ENCODE data around the gene MYEF2.
A peak's percentile ranks its signal among the peaks of the same experiment; 100 is the strongest.

The MYEF2 gene

GRCh38 chr15:48177766-48178647, at the start of gene MYEF2:
Gene MYEF2 (minus strand): TSS chr15:48178295. CDS start chr15:48178237, 58 bp downstream.
- peak; percentile 78 for DNase-seq

GRCh38 chr15:48225771-48226170, 47.7 kb upstream of the MYEF2 start:
- no peak for DNase-seq

- DNase-seq = no peak
These were observed 44.5 kb upstream of the MYEF2 start for GRCh38 chr15:48222627-48223026.

- no peak for DNase-seq
These were observed 43.8 kb upstream of the MYEF2 start for GRCh38 chr15:48221885-48222284.

- DNase-seq = no peak
These were observed 43.2 kb upstream of the MYEF2 start for GRCh38 chr15:48221261-48221660.

GRCh38 chr15:48205981-48206380, 27.9 kb upstream of the MYEF2 start, which contains the start of gene SLC12A1:
Gene SLC12A1 (plus strand): TSS chr15:48206302. CDS start chr15:48207720, 1,418 bp downstream.
- DNase-seq = no peak

- DNase-seq = no peak
These were observed 24.0 kb upstream of the MYEF2 start for GRCh38 chr15:48202068-48202467.

- no peak for DNase-seq
These were observed 13.6 kb upstream of the MYEF2 start, which contains the start of gene CTXN2 for GRCh38 chr15:48191574-48192225. Gene CTXN2 (plus strand): TSS chr15:48191665. CDS start chr15:48201301, 9,636 bp downstream.

GRCh38 chr15:48190932-48191573, 13.0 kb upstream of the MYEF2 start:
- DNase-seq = peak; percentile 28

- DNase-seq = no peak
These were observed 8.2 kb upstream of the MYEF2 start for GRCh38 chr15:48186271-48186670.

- DNase-seq = no peak
These were observed 7.4 kb upstream of the MYEF2 start for GRCh38 chr15:48185529-48185928.

- DNase-seq = no peak
These were observed 4.7 kb upstream of the MYEF2 start for GRCh38 chr15:48182749-48183148.

GRCh38 chr15:48178648-48178931, 495 bp upstream of the MYEF2 start:
- no peak for DNase-seq

GRCh38 chr15:48177383-48177765, 721 bp downstream of the MYEF2 start:
- DNase-seq = peak; percentile 50

GRCh38 chr15:48176957-48177356, 1.1 kb downstream of the MYEF2 start:
- DNase-seq = no peak

- no peak for DNase-seq
These were observed 2.0 kb downstream of the MYEF2 start for GRCh38 chr15:48176112-48176511.

- DNase-seq = no peak
These were observed 3.0 kb downstream of the MYEF2 start for GRCh38 chr15:48175126-48175525.

- no peak for DNase-seq
These were observed 7.1 kb downstream of the MYEF2 start for GRCh38 chr15:48170981-48171380.

- no peak for DNase-seq
These were observed 9.5 kb downstream of the MYEF2 start for GRCh38 chr15:48168616-48169015.

GRCh38 chr15:48153526-48153925, 24.6 kb downstream of the MYEF2 start:
- no peak for DNase-seq

- no peak for DNase-seq
These were observed 28.2 kb downstream of the MYEF2 start for GRCh38 chr15:48149858-48150257.

- DNase-seq = no peak
These were observed 30.7 kb downstream of the MYEF2 start for GRCh38 chr15:48147358-48147757.

- no peak for DNase-seq
These were observed 32.2 kb downstream of the MYEF2 start for GRCh38 chr15:48145923-48146322.

- DNase-seq = no peak
These were observed 33.2 kb downstream of the MYEF2 start for GRCh38 chr15:48144889-48145288.
